ENCODE results near the gene TPM2.

The TPM2 gene

DNA sequence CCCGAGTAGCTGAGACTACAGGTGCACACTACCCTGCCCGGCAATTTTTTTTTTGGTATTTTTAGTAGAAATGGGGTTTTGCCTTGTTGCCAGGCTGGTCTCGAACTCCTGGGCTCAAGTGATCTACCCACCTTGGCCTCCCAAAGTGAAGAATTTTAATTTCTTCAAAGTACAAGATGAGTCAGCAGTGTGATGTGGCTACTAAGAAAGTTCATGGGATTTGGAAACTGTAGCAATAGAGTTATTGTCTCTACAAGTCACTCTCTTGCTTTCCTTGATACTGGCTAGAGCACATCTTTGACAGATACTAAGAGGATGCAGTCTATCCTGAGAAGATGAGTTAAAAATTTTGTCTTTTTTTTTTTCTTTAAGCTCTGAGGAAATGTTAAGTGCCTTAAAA, 44.4 kb upstream of the TPM2 start:
- peaks cover 33 to 38% of the 10 kb centered on the region in 2 experiments for H3K4me1 ChIP-seq (ENCODE audit: control insufficient read depth in 1 of 2, insufficient read depth in 1 of 2, low read depth in 1 of 2, low read length in 1 of 2)
- H3K27me3 ChIP-seq: no peaks in the 10 kb centered on the region
- no peaks in the 10 kb centered on the region for H3K9me3 ChIP-seq
- peaks cover 43% of the 10 kb centered on the region for H3K36me3 ChIP-seq
- H3K27ac ChIP-seq: peak overlapping the region; percentile 21
- H3K4me3 ChIP-seq (ENCODE audit: low read depth in 1 of 2, low read length in 1 of 2): no peak overlapping the region
- TF ChIP-seq CTCF (IDR thresholded peaks at IDR 0.05): no peak

DNA sequence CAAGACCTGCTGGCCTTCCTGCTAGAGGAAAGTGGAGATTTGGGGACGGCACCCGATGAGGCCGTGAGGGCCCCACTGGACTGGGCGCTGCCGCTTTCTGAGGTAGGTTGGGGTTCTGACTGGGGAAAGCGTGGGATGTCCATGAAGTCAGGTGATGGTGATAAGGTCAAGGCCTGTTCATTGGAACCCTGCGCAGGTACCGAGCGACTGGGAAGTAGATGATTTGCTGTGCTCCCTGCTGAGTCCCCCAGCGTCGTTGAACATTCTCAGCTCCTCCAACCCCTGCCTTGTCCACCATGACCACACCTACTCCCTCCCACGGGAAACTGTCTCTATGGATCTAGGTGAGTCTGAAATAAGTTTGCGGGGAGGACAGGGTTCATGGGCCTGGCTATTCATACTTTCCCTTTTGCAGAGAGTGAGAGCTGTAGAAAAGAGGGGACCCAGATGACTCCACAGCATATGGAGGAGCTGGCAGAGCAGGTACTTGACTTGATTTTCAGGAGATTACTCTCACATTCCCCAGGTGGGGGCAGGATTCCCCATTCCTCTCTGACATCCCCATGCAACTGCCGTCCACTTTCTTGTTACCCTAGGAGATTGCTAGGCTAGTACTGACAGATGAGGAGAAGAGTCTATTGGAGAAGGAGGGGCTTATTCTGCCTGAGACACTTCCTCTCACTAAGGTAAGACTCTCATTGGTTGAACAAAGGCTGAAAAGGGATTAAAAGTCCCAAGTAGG, 43.2 kb upstream of the TPM2 start:
- H3K9me3 ChIP-seq: no peaks in the 10 kb centered on the region
- peak overlapping the region; percentile 93 to 94 for H3K4me3 ChIP-seq (ENCODE audit: low read depth in 1 of 2, low read length in 1 of 2)
- H3K36me3 ChIP-seq: peaks cover 42% of the 10 kb centered on the region
- H3K27ac ChIP-seq: peak overlapping the region; percentile 99
- no peak for TF ChIP-seq CTCF (IDR thresholded peaks at IDR 0.05)
- H3K4me1 ChIP-seq (ENCODE audit: control insufficient read depth in 1 of 2, insufficient read depth in 1 of 2, low read depth in 1 of 2, low read length in 1 of 2): peaks cover 44 to 50% of the 10 kb centered on the region in 2 experiments
- H3K27me3 ChIP-seq: no peaks in the 10 kb centered on the region

- peak; percentile 25 for TF ChIP-seq CTCF (IDR thresholded peaks at IDR 0.05)
- Histone ChIP-seq H3K27me3 (no peaks in the 10 kb centered on the region), H3K4me3 (ENCODE audit: low read depth in 1 of 2, low read length in 1 of 2) (peak within 1 kb of the TSS; percentile 93 to 94), H3K36me3 (peaks cover 42% of the 10 kb centered on the region), H3K9me3 (no peaks in the 10 kb centered on the region), H3K4me1 (ENCODE audit: control insufficient read depth in 1 of 2, insufficient read depth in 1 of 2, low read depth in 1 of 2, low read length in 1 of 2) (peaks cover 51 to 56% of the 10 kb centered on the region in 2 experiments), H3K27ac (peak within 1 kb of the TSS; percentile 99)
These were observed 42.6 kb upstream of the TPM2 start, which contains the start of the genes CREB3 and TLN1 for GRCh38 chr9:35732185-35732799. CREB3 (plus strand) TSS chr9:35732666; CDS start chr9:35732773, 107 bp downstream. TLN1 (minus strand) TSS chr9:35732195; CDS start chr9:35725694, 6,501 bp downstream.

- H3K36me3 ChIP-seq: peaks cover 41% of the 10 kb centered on the region
- no peaks in the 10 kb centered on the region for H3K27me3 ChIP-seq
- no peaks in the 10 kb centered on the region for H3K9me3 ChIP-seq
- H3K4me3 ChIP-seq (ENCODE audit: low read depth in 1 of 2, low read length in 1 of 2): peak overlapping the region; percentile 93 to 94
- H3K4me1 ChIP-seq (ENCODE audit: control insufficient read depth in 1 of 2, insufficient read depth in 1 of 2, low read depth in 1 of 2, low read length in 1 of 2): peaks cover 57 to 63% of the 10 kb centered on the region in 2 experiments
- no peak for TF ChIP-seq CTCF (IDR thresholded peaks at IDR 0.05)
- peak overlapping the region; percentile 99 for H3K27ac ChIP-seq
These were observed 41.9 kb upstream of the TPM2 start for GRCh38 chr9:35731415-35732184.

DNA sequence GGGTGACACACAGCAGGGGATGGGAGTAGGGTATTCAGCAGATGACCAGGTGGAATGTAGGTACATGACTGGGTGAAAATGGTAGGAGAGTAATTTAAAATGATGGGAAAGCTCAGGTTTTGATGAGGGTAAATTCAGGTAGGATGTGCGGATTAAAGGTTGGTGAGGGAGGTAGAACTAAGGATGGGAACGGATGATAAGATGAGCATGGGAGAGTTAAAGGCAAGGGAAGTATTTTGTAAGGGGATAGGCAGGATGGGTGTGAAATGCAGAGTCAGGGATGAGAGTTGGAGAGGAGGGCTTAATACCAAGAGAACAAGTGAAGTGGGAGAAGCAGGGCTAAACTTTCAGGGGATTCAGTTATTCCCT, 40.7 kb upstream of the TPM2 start:
- H3K4me3 ChIP-seq (ENCODE audit: low read depth in 1 of 2, low read length in 1 of 2): peak overlapping the region; percentile 93 to 94

More for the DNA sequence above, 40.7 kb upstream of the TPM2 start:
- Histone ChIP-seq H3K27me3 (no peaks in the 10 kb centered on the region), H3K4me1 (ENCODE audit: control insufficient read depth in 1 of 2, insufficient read depth in 1 of 2, low read depth in 1 of 2, low read length in 1 of 2) (peaks cover 49 to 62% of the 10 kb centered on the region in 2 experiments), H3K27ac (peak overlapping the region; percentile 99), H3K36me3 (peaks cover 43% of the 10 kb centered on the region), H3K9me3 (no peaks in the 10 kb centered on the region)
- TF ChIP-seq CTCF (IDR thresholded peaks at IDR 0.05): no peak
